ENCODE results near the gene RALGPS1.
"Not testable (repeated sequence)": the region's sequence is repeated elsewhere in the genome, so short reads cannot be mapped to it uniquely, and the experiment has no call there.

Gene RALGPS1

GRCh38 chr9:126991183-126991582 lies 76.6 kb downstream of the RALGPS1 start:
- no peak for DNase-seq

DNA sequence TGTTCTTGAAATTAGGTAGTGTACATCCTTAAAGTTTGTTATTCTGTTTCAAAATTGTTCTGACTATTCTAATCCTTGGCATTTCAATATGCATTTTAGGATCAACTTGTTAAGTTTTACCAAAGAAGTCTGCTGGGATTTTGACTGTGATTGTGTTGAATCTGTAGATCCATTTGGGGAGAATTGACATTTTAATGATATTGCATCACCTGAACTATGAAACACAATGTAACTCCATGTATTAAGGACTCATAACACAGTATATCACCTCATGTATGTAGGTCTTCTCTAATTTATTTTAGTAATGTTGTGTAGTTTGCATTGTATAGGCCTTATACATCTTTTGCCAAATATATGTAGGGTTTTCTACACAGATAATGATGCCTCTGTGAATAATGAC lies 77.8 kb downstream of the RALGPS1 start:
- no peak for DNase-seq

DNA sequence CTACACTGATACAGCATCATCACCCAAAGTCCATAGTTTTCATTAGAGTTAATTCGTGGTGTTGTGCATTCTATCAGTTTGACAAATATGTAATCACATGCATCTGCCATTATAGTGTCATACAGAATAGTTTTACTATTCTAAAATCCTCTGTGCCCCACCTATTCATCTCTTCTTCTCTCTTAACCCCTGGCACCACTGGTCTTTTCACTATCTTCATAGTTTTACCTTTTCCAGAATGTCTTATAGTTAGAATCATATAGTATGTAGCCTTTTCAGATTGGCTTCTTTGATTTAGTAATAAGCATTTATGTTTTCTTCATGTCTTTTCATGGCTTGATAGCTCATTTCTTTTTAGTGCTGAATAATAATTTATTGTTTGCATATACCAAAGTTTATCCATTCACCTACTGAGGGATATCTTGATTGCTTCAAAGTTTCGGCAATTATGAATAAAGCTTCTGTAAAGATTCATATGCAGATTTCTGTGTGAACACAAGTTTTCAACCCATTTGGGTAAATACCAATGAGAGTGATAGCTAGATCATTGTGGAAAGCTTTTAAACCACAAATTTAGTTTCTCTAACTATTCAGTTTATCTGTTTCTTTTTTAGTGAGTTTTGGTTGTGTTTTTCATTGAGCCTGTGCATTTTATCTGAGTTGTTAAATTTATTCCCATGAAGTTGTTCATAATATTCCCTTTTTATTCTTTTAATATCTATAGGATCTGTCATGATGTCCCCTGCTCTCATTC lies 84.9 kb downstream of the RALGPS1 start:
- no peak for DNase-seq

- DNase-seq, result peak; percentile 72
Observed at GRCh38 chr9:127004946-127005769, 90.6 kb downstream of the RALGPS1 start.

- DNase-seq, result no peak
Observed at GRCh38 chr9:127005770-127006314, 91.3 kb downstream of the RALGPS1 start.

- DNase-seq, result no peak
Observed at GRCh38 chr9:127007638-127008037, 93.1 kb downstream of the RALGPS1 start.

DNA sequence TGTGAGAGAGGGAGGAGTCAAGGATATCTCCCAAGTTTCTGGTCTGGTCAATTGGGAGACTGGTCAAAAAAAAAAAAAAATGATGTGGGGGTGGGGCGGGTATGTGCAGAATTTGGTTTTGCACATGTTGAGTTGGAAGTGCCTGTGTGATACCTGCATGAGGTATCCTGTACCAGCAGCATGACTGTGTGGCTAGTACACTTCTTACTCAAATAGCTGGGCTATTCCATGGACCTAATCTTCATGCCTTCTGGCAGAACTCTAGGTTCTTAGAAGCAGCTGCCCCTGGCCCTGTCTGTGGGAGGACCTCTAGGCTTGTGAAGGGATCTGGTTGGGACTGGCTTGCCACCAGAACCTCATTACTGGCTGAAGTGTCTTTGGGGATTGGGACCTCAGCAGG lies 93.5 kb downstream of the RALGPS1 start:
- DNase-seq, result no peak

DNA sequence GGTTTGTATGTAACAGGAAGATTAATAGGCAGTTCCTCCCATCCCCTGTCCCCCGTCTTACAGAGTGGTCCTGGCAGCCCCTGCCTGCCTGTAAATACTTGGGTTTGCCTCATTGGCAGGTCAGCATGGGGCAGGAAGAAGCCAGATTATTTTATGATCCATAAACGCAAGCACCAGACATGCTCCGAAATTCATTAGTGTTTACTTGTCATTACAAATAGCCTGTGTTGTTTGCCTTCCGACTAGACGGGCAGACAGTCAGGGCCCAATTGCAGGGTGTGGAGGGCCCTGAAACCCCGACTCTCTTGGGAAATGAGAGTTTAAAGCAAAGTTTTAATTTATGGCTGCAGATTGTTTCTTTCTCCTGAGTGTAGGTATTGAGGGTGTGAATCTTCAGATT lies 97.2 kb downstream of the RALGPS1 start:
- DNase-seq, result no peak

GRCh38 chr9:127012250-127012649 lies 97.7 kb downstream of the RALGPS1 start:
- no peak for DNase-seq

DNA sequence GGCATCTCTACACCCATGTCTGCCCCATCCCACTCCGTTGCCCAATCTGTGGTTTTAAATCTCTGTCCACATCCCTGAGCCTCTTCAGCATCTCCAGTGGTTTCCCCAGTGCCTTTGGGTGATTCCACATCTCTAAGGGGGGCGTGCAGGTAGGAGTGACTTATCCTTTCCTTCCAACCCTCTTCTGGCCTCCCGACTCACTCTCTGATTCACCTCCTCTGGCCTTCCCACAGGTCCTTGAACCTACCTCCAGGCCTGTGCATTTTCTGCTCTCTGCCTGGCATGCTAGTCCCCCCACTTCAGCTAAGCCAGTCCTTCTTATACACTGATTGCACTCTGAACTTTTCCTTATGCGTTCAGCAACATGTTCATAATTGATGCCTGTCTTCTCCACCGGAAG lies 99.0 kb downstream of the RALGPS1 start:
- no peak for DNase-seq

DNA sequence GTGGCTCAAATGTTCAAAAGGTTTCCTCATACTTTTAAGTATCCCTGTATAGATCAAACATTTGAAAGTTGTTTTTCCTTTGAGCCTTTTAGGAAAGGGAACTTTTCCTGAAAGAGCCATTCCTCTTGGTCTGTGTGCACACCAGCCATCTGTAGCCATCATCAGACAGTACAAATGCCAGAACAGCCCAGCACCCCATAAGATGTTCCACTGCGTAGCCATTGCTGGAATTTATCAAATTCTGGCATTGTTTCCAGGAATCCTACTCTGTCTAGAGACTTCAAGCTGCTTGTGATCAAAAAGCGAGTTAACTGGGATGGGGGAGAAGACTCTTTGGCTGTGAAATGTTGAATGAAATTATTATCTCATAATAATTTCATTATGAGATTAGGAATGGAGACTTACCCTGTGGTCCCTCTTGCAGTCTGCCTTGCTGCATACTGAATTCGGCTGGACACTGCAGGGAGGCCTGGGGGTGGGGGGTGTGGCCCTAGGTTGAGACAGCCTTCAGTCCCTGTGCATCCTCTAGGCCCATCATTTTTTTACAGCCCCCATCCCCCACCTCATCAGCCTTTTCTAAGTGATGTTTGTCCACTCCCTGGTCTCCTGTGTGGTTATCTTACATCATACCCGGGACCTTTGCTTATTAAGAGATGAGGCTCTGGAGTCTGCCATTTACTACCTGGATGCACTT lies 99.8 kb downstream of the RALGPS1 start:
- DNase-seq, result no peak

DNA sequence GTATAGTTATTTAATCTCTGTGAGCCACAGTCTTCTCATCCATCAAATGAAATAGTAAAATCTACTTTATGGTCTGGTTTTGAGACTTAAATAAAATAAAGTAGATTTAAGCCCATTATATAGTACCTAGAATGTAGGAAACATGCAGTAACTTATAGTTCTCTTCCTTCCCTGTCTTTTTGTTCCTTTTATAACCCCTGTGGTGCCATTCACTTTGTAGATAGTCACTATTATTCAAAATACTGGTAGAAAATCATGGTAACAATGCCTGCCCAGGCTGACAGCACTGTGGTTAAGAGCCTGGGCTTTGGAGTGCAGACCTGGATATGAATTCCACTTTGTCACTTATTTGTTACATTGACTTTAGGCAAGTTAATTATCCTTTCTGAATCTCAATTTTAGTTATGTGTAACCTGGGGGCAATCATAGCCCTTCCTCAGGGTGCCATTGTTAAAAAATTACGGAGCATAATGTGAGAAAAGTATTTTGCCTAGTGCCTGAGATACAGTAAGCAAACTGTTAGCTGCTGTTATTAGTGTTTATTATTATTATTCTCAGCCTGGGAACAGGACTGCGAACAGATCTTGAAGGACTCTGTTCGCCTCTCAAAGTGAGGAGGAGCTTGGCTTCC lies 100.4 kb downstream of the RALGPS1 start:
- no peak for DNase-seq

- no peak for DNase-seq
Observed at GRCh38 chr9:127015921-127016512, 101.4 kb downstream of the RALGPS1 start.

DNA sequence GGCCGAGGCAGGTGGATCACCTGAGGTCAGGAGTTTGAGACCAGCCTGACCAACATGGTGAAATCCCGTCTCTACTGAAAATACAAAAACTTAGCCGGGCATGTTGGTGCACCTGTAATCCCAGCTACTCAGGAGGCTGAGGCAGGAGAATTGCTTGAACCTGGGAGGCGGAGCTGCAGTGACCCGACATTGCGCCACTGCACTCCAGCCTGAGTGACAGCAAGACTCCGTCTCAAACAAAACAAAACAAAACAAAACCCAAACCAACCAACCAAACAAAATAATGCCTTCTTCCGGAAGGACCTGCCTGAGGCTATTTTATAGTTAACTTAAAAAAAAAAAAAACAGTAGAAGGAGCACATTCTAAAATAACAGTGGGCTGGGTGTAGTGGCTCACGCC lies 103.4 kb downstream of the RALGPS1 start:
- DNase-seq, result not testable (repeated sequence)

DNA sequence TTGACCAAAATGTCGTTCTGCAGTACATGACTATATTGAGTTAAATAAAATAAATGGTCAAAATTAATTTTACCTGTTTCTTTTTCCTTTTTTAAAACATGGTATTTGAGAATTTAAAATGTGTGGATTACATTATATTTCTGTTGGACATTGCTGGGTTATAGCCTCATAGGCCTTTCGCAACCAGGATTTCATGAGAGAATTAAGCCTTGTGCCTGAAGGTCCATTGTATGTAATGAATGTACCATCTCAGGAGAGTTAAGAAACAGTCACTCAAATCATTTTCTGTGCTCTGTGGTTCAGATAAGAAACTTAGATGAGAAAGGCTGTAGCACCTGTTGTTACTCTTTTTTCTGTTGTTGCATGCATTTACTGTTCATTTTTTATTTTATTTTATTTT lies 104.4 kb downstream of the RALGPS1 start:
- DNase-seq, result no peak

DNA sequence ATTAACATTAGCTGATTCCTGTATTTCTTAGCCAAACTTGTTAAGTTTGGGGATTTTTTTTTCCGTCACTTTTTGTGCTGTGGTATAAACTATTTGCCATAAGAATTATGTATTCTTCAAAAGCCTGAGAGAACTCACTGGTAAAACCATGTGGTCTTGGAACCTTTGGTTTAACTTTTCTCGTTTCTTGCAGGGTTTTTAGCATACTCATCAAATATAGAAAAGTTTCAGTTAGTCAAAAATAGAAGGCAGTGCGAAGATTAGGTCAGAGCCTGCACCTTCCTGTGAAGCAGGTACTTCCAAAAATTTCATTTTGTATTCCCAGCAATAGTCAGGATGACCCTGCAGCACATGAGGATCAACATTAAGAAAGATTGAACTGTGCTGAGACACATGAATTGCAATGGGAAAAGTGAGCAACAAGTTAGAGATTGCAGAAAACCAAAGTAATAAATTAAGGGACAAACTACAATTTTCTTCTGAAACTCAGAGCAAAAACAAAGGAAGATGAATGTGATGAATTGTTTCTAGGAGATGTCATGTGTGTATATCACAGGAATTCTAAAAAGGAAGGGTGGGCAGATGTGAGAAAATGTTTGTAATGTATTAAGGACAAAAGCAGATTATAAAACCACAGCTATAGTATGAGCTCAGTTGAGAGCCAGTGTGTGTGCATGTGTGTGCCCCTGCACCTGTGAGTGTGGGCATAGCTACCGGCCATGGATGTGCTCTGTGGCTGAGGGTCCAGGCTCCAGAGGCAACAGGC lies 105.6 kb downstream of the RALGPS1 start:
- no peak for DNase-seq

DNA sequence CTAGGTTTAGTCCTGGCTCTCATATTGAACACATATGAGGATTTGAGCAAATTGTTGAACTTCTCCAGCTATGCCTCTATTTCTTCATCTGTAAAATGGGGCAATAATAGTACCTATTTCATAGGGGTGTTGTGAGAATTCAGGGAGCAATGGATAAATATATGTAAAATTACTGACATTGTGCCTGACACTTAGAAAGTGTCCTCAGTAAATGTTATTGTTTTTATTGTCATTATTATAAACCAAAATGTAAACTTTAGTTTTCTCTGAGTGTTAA lies 106.2 kb downstream of the RALGPS1 start:
- no peak for DNase-seq

DNA sequence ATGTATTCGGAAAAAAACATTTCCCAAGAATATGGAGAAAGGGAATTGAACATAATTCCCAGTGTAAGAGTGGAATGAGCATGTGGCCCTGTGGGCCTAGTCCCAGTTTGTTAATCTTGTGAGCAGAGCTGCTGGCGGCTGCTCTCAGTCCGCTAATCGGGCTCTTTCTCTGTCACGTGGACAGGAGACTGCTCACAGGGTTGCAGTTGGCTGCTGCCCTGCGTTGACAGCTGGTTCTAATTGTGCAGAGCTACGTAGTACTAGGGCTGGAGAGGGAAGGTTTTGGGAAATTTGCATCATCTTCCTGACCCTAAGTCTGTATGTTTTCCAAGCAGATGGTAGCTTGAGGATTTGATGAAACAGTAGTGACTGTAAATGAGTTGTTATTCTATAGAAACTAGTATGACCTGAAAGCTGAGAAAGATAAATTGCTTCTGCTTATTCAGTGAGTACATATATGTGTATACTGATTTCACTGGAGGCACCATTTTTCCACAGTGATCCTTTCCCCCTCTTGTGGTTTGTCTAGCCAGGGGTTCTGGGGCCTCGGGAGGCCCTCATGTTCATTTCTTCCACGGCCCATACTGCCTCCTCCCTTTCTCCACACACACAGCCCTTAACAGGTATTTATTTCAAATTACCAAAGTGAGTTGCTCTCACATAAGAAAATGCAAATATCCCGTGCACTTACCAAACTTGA lies 107.2 kb downstream of the RALGPS1 start:
- DNase-seq, result no peak

DNA sequence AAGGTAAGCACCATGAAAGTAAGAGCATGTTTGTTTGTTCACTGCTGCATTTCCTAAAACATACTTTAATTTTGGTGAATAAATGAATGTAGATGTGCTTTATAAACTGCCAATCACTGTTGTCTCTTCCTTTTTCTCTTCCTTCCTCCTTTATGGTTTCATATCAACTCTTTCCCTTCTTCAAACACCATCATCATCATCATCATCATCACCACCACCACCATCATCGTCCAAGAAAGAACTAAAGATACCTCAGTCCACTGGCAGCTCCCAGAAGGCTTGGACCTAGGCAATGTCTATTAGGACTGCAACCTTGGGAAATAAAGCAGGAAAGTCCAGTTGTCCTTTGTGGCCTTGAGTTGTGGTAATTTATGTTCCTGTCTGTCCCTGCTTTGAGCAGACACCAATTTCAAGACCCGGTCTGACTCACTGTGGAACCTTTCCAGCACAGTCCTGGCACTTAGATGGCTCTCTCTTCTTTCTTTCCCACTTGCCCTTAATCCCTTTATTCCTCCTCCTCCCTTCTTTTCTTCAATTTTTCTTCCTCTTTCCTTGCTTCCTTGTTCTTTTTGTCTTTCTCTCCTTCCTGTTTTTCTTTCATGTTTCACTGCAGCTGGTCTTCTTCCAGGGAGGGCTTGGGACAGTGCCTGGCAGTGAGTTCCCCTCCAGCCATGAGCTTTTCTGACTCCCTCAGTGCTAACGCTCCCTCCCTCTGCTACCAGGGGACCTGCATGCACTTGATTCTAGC lies 108.5 kb downstream of the RALGPS1 start:
- DNase-seq, result no peak

- DNase-seq, result no peak
Observed at GRCh38 chr9:127025042-127025441, 110.5 kb downstream of the RALGPS1 start.

DNA sequence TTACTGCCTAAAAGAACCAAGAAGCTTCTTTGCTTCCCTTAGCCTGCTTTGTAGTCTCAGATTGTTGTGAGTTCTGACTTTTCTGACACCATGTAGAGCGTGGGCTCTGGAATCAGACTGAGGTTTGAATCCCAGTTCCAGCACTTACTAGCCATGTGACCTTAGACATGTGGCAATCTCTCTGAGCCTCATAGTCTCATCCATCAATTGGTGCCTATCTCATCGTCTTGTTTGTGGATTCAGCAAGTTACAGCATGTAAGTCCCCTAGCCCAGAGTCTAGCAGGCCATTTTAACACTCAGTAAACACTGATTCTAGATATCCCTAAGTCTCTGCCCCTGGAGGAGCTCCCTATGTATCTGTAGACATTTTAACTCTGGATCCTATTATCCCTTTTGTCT lies 113.1 kb downstream of the RALGPS1 start:
- no peak for DNase-seq

Data from activated naive CD4-positive, alpha-beta T cell treated with anti-CD3 and anti-CD28 coated beads, Interleukin-2, amount 50 U/mL, for 16 hours (primary cell).